Fibroblast of the aortic adventitia (primary cell): ENCODE results near the gene CPLX1. TPM values are rescaled to one million over a fixed set of nuclear protein-coding genes. Genes with fewer than 3 reads are reported as not detected.

Source experiments
- DNase-seq: peaks from one replicate; pipeline ENCODE4 v3.0.0-alpha.2; 2010; ENCODE audit warnings: low read depth
- H3K4me3 ChIP-seq: 2 replicates; pipeline ENCODE4 v1.5.1; 2011; ENCODE audit warnings: low read depth, mild to moderate bottlenecking, control low read depth, low read length, moderate library complexity
- total RNA-seq: library from RNA; depleted of rRNA; stranded (reverse); fragments of >200 nt; gene quantifications from 2 replicates; pipeline ENCODE4 v1.2.3, GENCODE V29; 2012; ENCODE audit warnings: low replicate concordance
- TF ChIP-seq, protein P1 (sequence below): IDR thresholded peaks from 2 replicates; pipeline ENCODE4 v1.5.1; 2011; ENCODE audit warnings: mild to moderate bottlenecking, low read length, control low read depth, inconsistent platforms; ENCODE audit not compliant: insufficient read depth

Gene CPLX1
- total RNA-seq, 1 donor, result not detected

DNA sequence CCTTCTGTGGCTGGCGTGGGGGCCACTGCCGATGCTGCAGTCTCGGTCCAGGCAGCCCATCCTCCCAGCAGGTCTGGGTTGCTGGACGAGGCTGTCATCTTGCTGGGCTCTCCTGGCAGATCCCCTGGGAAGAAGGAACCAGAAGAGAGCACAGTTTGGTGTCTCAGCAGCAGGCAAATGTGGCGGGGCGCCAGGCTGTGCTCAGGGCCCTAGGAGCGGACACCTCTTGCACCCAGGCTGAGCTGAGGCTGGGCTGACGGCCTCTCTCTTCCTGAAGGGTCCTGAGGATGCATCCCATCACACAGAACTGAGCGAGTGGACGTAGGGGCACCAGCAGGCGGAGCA, 39.2 kb upstream of the CPLX1 start:
- H3K4me3 ChIP-seq, result no peak overlapping the region
- DNase-seq, result no peak
- TF ChIP-seq, protein P1, sequence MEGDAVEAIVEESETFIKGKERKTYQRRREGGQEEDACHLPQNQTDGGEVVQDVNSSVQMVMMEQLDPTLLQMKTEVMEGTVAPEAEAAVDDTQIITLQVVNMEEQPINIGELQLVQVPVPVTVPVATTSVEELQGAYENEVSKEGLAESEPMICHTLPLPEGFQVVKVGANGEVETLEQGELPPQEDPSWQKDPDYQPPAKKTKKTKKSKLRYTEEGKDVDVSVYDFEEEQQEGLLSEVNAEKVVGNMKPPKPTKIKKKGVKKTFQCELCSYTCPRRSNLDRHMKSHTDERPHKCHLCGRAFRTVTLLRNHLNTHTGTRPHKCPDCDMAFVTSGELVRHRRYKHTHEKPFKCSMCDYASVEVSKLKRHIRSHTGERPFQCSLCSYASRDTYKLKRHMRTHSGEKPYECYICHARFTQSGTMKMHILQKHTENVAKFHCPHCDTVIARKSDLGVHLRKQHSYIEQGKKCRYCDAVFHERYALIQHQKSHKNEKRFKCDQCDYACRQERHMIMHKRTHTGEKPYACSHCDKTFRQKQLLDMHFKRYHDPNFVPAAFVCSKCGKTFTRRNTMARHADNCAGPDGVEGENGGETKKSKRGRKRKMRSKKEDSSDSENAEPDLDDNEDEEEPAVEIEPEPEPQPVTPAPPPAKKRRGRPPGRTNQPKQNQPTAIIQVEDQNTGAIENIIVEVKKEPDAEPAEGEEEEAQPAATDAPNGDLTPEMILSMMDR, result no peak

DNA sequence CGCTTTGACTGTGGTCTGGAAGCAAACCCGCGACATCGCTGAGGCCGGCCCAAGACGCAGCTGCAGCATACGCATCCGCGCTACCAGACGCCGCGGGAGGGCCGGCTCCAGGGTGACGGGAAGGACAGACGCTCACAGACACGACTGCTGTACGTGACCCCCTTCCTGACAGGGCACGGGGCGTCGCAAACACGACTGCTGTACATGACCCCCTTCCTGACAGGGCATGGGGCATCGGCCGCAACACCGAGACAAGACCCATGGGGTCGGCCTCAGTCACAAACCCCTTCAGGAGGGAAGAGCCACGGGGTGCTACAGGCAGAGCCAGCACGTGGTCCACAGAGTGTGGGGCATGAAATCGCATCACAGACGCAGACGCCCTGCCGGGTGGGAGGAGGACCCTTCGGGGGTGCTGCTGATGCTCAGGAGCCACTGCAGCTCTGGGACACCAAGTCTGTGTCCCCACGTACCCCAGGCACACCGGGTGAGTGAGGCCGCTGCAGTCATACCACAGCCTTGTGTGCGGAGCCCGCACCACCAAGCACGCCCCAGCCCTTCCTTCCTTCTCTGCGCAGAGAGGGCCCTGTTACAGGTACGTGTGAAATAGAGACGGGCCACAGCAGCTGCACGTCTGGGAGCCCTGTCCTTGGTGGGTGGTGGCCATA, 38.7 kb upstream of the CPLX1 start:
- H3K4me3 ChIP-seq, result no peak overlapping the region
- DNase-seq, result no peak
- TF ChIP-seq, protein P1, result no peak

DNA sequence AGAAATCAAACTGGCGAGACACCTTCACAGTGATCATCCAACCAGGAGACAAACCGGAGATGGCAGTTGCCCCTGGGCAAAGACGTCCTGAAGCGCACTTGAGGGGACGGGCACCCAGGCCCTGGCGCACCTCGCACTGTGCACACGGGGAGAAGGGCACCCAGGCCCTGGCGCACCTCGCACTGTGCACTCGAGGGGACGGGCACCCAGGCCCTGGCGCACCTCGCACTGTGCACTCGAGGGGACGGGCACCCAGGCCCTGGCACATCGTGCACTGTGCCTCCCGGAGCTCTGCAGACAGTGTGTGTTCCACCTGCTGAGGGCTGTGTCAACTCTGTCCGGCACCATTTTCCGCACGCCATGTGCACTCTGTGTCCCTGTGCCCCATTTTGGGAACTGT, 34.6 kb upstream of the CPLX1 start:
- DNase-seq, result no peak
- no peak overlapping the region for H3K4me3 ChIP-seq
- TF ChIP-seq, protein P1, result no peak

DNA sequence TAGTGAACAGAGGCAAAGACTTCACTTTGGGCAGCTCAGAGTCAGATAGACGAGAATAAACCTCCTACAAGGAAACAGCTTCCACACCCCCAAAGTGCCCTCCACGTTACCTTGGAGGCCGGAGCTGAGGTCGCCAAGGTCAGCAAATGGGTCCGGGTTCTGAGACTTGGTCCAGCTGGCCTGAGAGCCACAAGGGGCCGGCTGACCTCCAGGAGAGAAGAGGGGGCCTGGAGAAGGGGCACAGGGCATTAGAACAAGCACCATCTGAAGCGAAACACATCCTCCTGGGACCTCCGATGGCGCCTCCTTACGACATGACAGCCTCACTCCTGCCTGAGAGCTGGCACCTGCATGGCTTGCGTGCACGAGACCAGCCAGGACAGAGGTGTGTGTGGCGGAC, 33.6 kb upstream of the CPLX1 start:
- TF ChIP-seq, protein P1, result no peak
- no peak for DNase-seq
- no peak overlapping the region for H3K4me3 ChIP-seq

DNA sequence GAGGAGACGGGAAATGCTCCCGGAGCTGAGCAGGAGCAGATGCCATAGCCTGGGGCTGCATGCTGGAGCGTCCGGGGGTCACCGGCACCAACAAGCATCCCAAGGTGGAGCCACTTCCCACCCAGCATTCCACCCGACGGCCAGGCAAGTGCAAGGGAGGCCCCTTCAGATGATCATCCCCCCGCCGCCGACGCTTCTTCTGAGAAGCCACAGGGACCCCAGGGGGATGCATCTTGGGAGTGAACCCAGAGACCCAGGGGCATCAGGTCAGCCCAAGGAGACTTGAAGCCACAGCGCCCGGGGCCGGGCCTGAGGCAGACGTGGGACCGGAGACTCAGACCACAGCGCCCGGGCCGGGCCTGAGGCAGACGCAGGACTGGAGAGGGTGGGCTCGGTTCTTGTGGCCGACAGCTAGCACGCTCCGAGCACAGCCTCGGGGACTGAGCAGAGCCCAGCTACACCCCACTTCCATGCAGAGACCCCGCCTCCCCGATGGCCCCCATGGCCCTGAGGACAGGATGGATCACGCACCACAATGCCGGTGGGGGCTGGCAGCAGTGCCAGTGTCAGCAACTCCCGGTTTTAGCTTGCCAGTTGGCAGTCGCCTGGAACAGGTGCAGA, 33.0 kb upstream of the CPLX1 start:
- TF ChIP-seq, protein P1, result no peak
- no peak for DNase-seq

DNA sequence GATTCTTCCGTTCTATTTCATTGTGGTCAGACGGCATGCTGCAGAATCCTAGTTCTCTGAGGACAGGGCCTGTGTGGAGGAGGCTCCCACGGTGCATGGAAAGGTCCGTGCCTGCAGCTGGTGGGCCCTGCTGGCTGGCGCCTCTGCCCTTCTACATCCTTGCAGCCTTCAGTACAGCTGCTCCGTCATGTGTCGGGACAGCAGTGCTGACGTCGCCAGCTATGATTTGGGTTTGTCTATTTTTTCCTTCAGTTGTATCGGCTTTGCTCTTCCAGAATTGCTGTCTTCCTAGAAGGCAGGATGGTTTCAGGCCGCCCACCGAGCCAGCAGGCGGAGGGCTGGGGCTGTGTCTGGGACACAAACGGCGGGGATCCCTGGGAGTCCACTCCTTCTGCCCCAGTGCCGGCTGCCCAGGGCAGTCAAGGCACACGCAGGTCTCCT, 32.1 kb upstream of the CPLX1 start:
- no peak overlapping the region for H3K4me3 ChIP-seq
- no peak for DNase-seq
- TF ChIP-seq, protein P1, result no peak

More for the DNA sequence above, 33.0 kb upstream of the CPLX1 start:
- no peak overlapping the region for H3K4me3 ChIP-seq

DNA sequence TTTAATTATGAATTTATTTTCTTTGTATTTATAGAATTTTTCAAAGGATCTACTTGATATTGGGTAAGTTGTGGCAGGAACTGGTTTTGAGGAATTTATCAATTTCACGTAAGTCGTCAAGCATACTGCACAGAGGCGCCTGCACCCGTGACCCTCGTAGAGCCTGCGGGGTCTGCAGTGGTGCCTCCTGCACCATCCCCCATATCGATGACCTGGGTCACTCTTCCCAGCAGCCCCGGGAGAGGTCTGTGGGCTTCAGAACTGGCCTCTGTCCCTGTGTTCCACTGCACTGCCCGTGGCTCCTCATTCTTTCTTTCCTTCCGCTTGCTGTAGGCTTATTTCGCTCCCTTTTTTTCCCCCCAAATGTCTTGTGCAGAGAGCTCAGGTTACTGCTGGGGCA, 31.5 kb upstream of the CPLX1 start:
- TF ChIP-seq, protein P1, result no peak

More for the DNA sequence above, 31.5 kb upstream of the CPLX1 start:
- no peak overlapping the region for H3K4me3 ChIP-seq
- DNase-seq, result no peak
